C4-2B (cell line): Measurements from ENCODE around the gene MZT2A.
"Not testable (repeated sequence)": the region's sequence is repeated elsewhere in the genome, so short reads cannot be mapped to it uniquely, and the experiment has no call there.

ENCODE experiments used
- CTCF ChIP-seq: fragments of 450-650 bp; conservative IDR thresholded peaks from 2 replicates; pipeline ENCODE4 v1.5.1; 2017; ENCODE audit warnings: mild to moderate bottlenecking
- ZFX ChIP-seq: fragments of 450-650 bp; IDR thresholded peaks from 2 replicates; pipeline ENCODE4 v1.6.1; 2017

- TF ChIP-seq CTCF, ZFX: not testable (repeated sequence)
These were observed 11.4 kb upstream of the MZT2A start for GRCh38 chr2:131503587-131503986.
